ENCODE data around the gene MTUS2. TPM values are rescaled to one million over a fixed set of nuclear protein-coding genes. Genes with fewer than 3 reads are reported as not detected.
A peak's percentile ranks its signal among the peaks of the same experiment; 100 is the strongest.

The MTUS2 gene
- total RNA-seq, 1 experiment from 2014 or later = 0.11 TPM

- Histone ChIP-seq H3K27ac (ENCODE audit: low read depth, low read length, poor library complexity, severe bottlenecking) (no peak overlapping the region), H3K4me1 (ENCODE audit: insufficient read depth, low read length, poor library complexity, severe bottlenecking) (no peaks in the 10 kb centered on the region), H3K27me3 (replicated peaks; ENCODE audit: insufficient read depth, low read depth, low read length, poor library complexity) (no peaks in the 10 kb centered on the region), H3K9me3 (ENCODE audit: low read depth, low read length, poor library complexity, severe bottlenecking) (no peaks in the 10 kb centered on the region), H3K4me3 (ENCODE audit: low read depth, low read length, poor library complexity, severe bottlenecking) (no peak overlapping the region), H3K36me3 (ENCODE audit: insufficient read depth, low read length, poor library complexity, severe bottlenecking) (no peaks in the 10 kb centered on the region)
- ChIA-PET POLR2A (ENCODE audit: low non-redundant PET) (no interaction called here), CTCF (no interaction called here)
- DNase-seq (ENCODE audit: low spot score) = no peak
- no peak for TF ChIP-seq EZH2 (IDR thresholded peaks at IDR 0.05; ENCODE audit: borderline replicate concordance, low read depth, low read length, poor library complexity, severe bottlenecking)
- no peak for TF ChIP-seq CTCF (conservative IDR thresholded peaks at IDR 0.05; ENCODE audit: low read depth, low read length)
- intact Hi-C loops (cut with micrococcal nuclease; ENCODE audit: unreplicated experiment) = no loop called here
- BruUV-seq (replicated peaks) = no TSS peak
Measured at GRCh38 chr13:29103065-29103800, 283.1 kb downstream of the MTUS2 start.

- POLR2A ChIA-PET (ENCODE audit: low non-redundant PET) = no interaction called here
Measured at GRCh38 chr13:29104461-29104860, 284.3 kb downstream of the MTUS2 start.

GRCh38 chr13:29105779-29106178, 285.6 kb downstream of the MTUS2 start:
- POLR2A ChIA-PET (ENCODE audit: low non-redundant PET) = no interaction called here
- H3K27ac ChIP-seq (ENCODE audit: low read depth, low read length, poor library complexity, severe bottlenecking) = no peak overlapping the region
- no peaks in the 10 kb centered on the region for H3K27me3 ChIP-seq (replicated peaks; ENCODE audit: insufficient read depth, low read depth, low read length, poor library complexity)
- no peak for DNase-seq (ENCODE audit: low spot score)
- intact Hi-C loops (cut with micrococcal nuclease; ENCODE audit: unreplicated experiment) = no loop called here
- H3K9me3 ChIP-seq (ENCODE audit: low read depth, low read length, poor library complexity, severe bottlenecking) = no peaks in the 10 kb centered on the region
- H3K36me3 ChIP-seq (ENCODE audit: insufficient read depth, low read length, poor library complexity, severe bottlenecking) = no peaks in the 10 kb centered on the region
- TF ChIP-seq EZH2 (IDR thresholded peaks at IDR 0.05; ENCODE audit: borderline replicate concordance, low read depth, low read length, poor library complexity, severe bottlenecking) (no peak), CTCF (conservative IDR thresholded peaks at IDR 0.05; ENCODE audit: low read depth, low read length) (peak; percentile 61)
- no peak overlapping the region for H3K4me3 ChIP-seq (ENCODE audit: low read depth, low read length, poor library complexity, severe bottlenecking)
- no peaks in the 10 kb centered on the region for H3K4me1 ChIP-seq (ENCODE audit: insufficient read depth, low read length, poor library complexity, severe bottlenecking)
- CTCF ChIA-PET = no interaction called here
- no TSS peak for BruUV-seq (replicated peaks)

More at GRCh38 chr13:29104461-29104860, 284.3 kb downstream of the MTUS2 start:
- no TSS peak for BruUV-seq (replicated peaks)
- Histone ChIP-seq H3K27me3 (replicated peaks; ENCODE audit: insufficient read depth, low read depth, low read length, poor library complexity) (no peaks in the 10 kb centered on the region), H3K4me1 (ENCODE audit: insufficient read depth, low read length, poor library complexity, severe bottlenecking) (no peaks in the 10 kb centered on the region), H3K9me3 (ENCODE audit: low read depth, low read length, poor library complexity, severe bottlenecking) (no peaks in the 10 kb centered on the region), H3K4me3 (ENCODE audit: low read depth, low read length, poor library complexity, severe bottlenecking) (no peak overlapping the region), H3K27ac (ENCODE audit: low read depth, low read length, poor library complexity, severe bottlenecking) (no peak overlapping the region), H3K36me3 (ENCODE audit: insufficient read depth, low read length, poor library complexity, severe bottlenecking) (no peaks in the 10 kb centered on the region)
- CTCF ChIA-PET = no interaction called here
- no peak for DNase-seq (ENCODE audit: low spot score)
- intact Hi-C loops (cut with micrococcal nuclease; ENCODE audit: unreplicated experiment) = no loop called here
- no peak for TF ChIP-seq EZH2 (IDR thresholded peaks at IDR 0.05; ENCODE audit: borderline replicate concordance, low read depth, low read length, poor library complexity, severe bottlenecking)
- TF ChIP-seq CTCF (conservative IDR thresholded peaks at IDR 0.05; ENCODE audit: low read depth, low read length) = no peak
